HG02943 (cell line): ENCODE data around the gene NCK1.
"Not testable (repeated sequence)": the region's sequence is repeated elsewhere in the genome, so short reads cannot be mapped to it uniquely, and the experiment has no call there.

Experiments
- ATAC-seq: cut with Tn5 transposase; IDR thresholded peaks from one replicate; pipeline ENCODE4 v1.9.1; 2021; ENCODE audit warnings: mild to moderate bottlenecking, low read depth, moderate library complexity; ENCODE audit not compliant: unreplicated experiment

Gene NCK1

GRCh38 chr3:136939489-136939888 lies 77.5 kb downstream of the NCK1 start:
- ATAC-seq = no peak

GRCh38 chr3:136942803-136943202 lies 80.8 kb downstream of the NCK1 start:
- ATAC-seq = no peak

GRCh38 chr3:136943436-136943835 lies 81.4 kb downstream of the NCK1 start:
- ATAC-seq = no peak

GRCh38 chr3:136946978-136947377 lies 85.0 kb downstream of the NCK1 start:
- no peak for ATAC-seq

GRCh38 chr3:136947477-136947876 lies 85.5 kb downstream of the NCK1 start:
- ATAC-seq = no peak

GRCh38 chr3:136949146-136949545 lies 87.1 kb downstream of the NCK1 start:
- no peak for ATAC-seq

GRCh38 chr3:136949708-136950107 lies 87.7 kb downstream of the NCK1 start:
- ATAC-seq = no peak

- no peak for ATAC-seq
These were observed 88.6 kb downstream of the NCK1 start for GRCh38 chr3:136950623-136951022.

GRCh38 chr3:136952292-136952691 lies 90.3 kb downstream of the NCK1 start:
- ATAC-seq = no peak

GRCh38 chr3:136954251-136954650 lies 92.2 kb downstream of the NCK1 start:
- no peak for ATAC-seq

- no peak for ATAC-seq
These were observed 93.2 kb downstream of the NCK1 start for GRCh38 chr3:136954980-136955780.

GRCh38 chr3:136955813-136956212 lies 93.8 kb downstream of the NCK1 start:
- no peak for ATAC-seq

GRCh38 chr3:136956971-136957370 lies 95.0 kb downstream of the NCK1 start:
- no peak for ATAC-seq

GRCh38 chr3:136957751-136958288 lies 95.8 kb downstream of the NCK1 start, which contains the start of gene IL20RB:
Gene IL20RB (plus strand): TSS chr3:136957983. CDS start chr3:136958114, 131 bp downstream.
- ATAC-seq = no peak

GRCh38 chr3:136958939-136959338 lies 96.9 kb downstream of the NCK1 start:
- ATAC-seq = no peak

GRCh38 chr3:136959599-136959998 lies 97.6 kb downstream of the NCK1 start:
- no peak for ATAC-seq

- no peak for ATAC-seq
These were observed 99.1 kb downstream of the NCK1 start for GRCh38 chr3:136960838-136961836.

GRCh38 chr3:136962927-136963326 lies 100.9 kb downstream of the NCK1 start:
- no peak for ATAC-seq

GRCh38 chr3:136969539-136969938 lies 107.5 kb downstream of the NCK1 start:
- not testable (repeated sequence) for ATAC-seq

GRCh38 chr3:136973352-136973751 lies 111.3 kb downstream of the NCK1 start:
- ATAC-seq = no peak

GRCh38 chr3:136974670-136975069 lies 112.7 kb downstream of the NCK1 start:
- no peak for ATAC-seq
